ENCODE measurements around the gene ATXN1. TPM values are rescaled to one million over a fixed set of nuclear protein-coding genes. Genes with fewer than 3 reads are reported as not detected.

ATXN1 gene
- polyA plus RNA-seq, 1 of the 3 experiments (the other 2 are of a cell fraction): 7.9 TPM

- TF ChIP-seq RAD21 (IDR thresholded peaks at IDR 0.05; ENCODE audit: low read length) (no peak), TCF12 (IDR thresholded peaks at IDR 0.05) (no peak), RFX5 (IDR thresholded peaks at IDR 0.05; ENCODE audit: low read length) (no peak), REST (IDR thresholded peaks at IDR 0.05; ENCODE audit: low read depth, low read length) (no peak), NFIC (IDR thresholded peaks at IDR 0.05; ENCODE audit: borderline replicate concordance) (no peak), FOXM1 (IDR thresholded peaks at IDR 0.05; ENCODE audit: low read depth) (no peak), RXRA (IDR thresholded peaks at IDR 0.05; ENCODE audit: borderline replicate concordance, low read depth) (no peak), CTCF (IDR thresholded peaks at IDR 0.05) (no peak), SMC3 (IDR thresholded peaks at IDR 0.05; ENCODE audit: low read depth, low read length) (no peak), USF1 (IDR thresholded peaks at IDR 0.05; ENCODE audit: borderline replicate concordance, low read depth) (no peak), EP300 (IDR thresholded peaks at IDR 0.05; ENCODE audit: borderline replicate concordance in 1 of 2, low read depth in 1 of 2, low read length in 1 of 2) (no peak), ZBTB33 (IDR thresholded peaks at IDR 0.05; ENCODE audit: borderline replicate concordance, low read depth) (no peak), EZH2phosphoT487 (IDR thresholded peaks at IDR 0.05; ENCODE audit: borderline replicate concordance, low read depth) (no peak), TAF1 (IDR thresholded peaks at IDR 0.05; ENCODE audit: borderline replicate concordance, low read depth, low read length) (no peak), SIN3A (IDR thresholded peaks at IDR 0.05; ENCODE audit: borderline replicate concordance, low read depth, low read length) (no peak), USF2 (IDR thresholded peaks at IDR 0.05; ENCODE audit: borderline replicate concordance, low read depth, low read length) (no peak), GATA2 (CRISPR knock-in tag; IDR thresholded peaks at IDR 0.05) (no peak)
- H3K4me1 ChIP-seq (ENCODE audit: control insufficient read depth in 1 of 2, insufficient read depth in 2 of 2, low read depth in 1 of 2, low read length in 1 of 2): no peaks in the 10 kb centered on the region
- no peak overlapping the region for H2AFZ ChIP-seq (ENCODE audit: low read depth)
- ChIA-PET CTCF (interaction anchor here (0.8 kb wide), 1 partner anchor 10 kb away, joined by 3 read pairs; no protein-coding TSS in a partner anchor), POLR2A (no interaction called here)
- no peak for DNase-seq
- H3K79me2 ChIP-seq (ENCODE audit: insufficient read depth): no peaks in the 10 kb centered on the region
- H3K4me3 ChIP-seq (ENCODE audit: low read depth in 2 of 2, low read length in 1 of 2): no peak overlapping the region
- no peak overlapping the region for H3K27ac ChIP-seq (ENCODE audit: low read depth in 2 of 2, low read length in 1 of 2)
- no peaks in the 10 kb centered on the region for H3F3A ChIP-seq (replicated peaks; ENCODE audit: insufficient read depth)
- H3K4me2 ChIP-seq: no peak overlapping the region
- no peaks in the 10 kb centered on the region for H4K20me1 ChIP-seq (ENCODE audit: insufficient read depth)
- no peaks in the 10 kb centered on the region for H3K9me3 ChIP-seq
- H3K9ac ChIP-seq: no peak overlapping the region
- no peaks in the 10 kb centered on the region for H3K9me2 ChIP-seq
- H3K27me3 ChIP-seq (ENCODE audit: insufficient read depth): no peaks in the 10 kb centered on the region
- no peaks in the 10 kb centered on the region for H3K36me3 ChIP-seq (replicated peaks in 1 of 2; ENCODE audit: control insufficient read depth in 1 of 2, insufficient read depth in 2 of 2, low read length in 1 of 2)
- 92% methylated on average over 31 of the region's 31 CpGs for WGBS (ENCODE audit: low lambda C conversion rate)
These were observed 495.6 kb downstream of the ATXN1 start for GRCh38 chr6:16265351-16266341.

Data from SK-N-SH (cell line).